Endodermal cell (in vitro differentiated cells): Measurements from ENCODE around the gene PXDC1. TPM values are rescaled to one million over a fixed set of nuclear protein-coding genes. Genes with fewer than 3 reads are reported as not detected.
"Not testable (repeated sequence)": the region's sequence is repeated elsewhere in the genome, so short reads cannot be mapped to it uniquely, and the experiment has no call there.

Source experiments
- DNase-seq: peaks from one replicate; pipeline ENCODE4 v3.0.0-alpha.2; 2017
- H3K27ac ChIP-seq: 2 replicates; pipeline ENCODE4 v1.5.1; 2013; ENCODE audit warnings: mild to moderate bottlenecking, low read depth, low read length, moderate library complexity
- H3K27me3 ChIP-seq: 2 replicates; pipeline ENCODE4 v1.6.1; 2013; ENCODE audit warnings: mild to moderate bottlenecking, low read length, moderate library complexity; ENCODE audit not compliant: insufficient read depth, control insufficient read depth, poor library complexity, severe bottlenecking
- H3K36me3 ChIP-seq: 2 replicates; pipeline ENCODE4 v1.7.0; 2013; ENCODE audit warnings: mild to moderate bottlenecking, low read length, moderate library complexity; ENCODE audit not compliant: control insufficient read depth, insufficient read depth
- H3K4me1 ChIP-seq: one replicate; pipeline ENCODE4 v1.7.0; 2013; ENCODE audit warnings: low read length; ENCODE audit not compliant: control insufficient read depth, insufficient read depth
- H3K4me3 ChIP-seq: 2 replicates; pipeline ENCODE4 v1.5.1; 2013; ENCODE audit warnings: mild to moderate bottlenecking, low read length, moderate library complexity
- H3K9ac ChIP-seq: 2 replicates; pipeline ENCODE4 v1.6.1; 2013; ENCODE audit warnings: mild to moderate bottlenecking, low read length, moderate library complexity; ENCODE audit not compliant: poor library complexity, severe bottlenecking; ENCODE audit errors: extremely low read depth
- H3K9me3 ChIP-seq: 2 replicates; pipeline ENCODE4 v1.6.1; 2013; ENCODE audit warnings: mild to moderate bottlenecking, low read length, moderate library complexity; ENCODE audit not compliant: control insufficient read depth
- H3K27ac Mint-ChIP-seq: 2 replicates; pipeline ENCODE4 v1.8.0; 2020; ENCODE audit warnings: mixed read lengths
- H3K27me3 Mint-ChIP-seq: 2 replicates; pipeline ENCODE4 v1.8.0; 2021; ENCODE audit warnings: mild to moderate bottlenecking, mixed read lengths; ENCODE audit not compliant: insufficient read depth
- H3K36me3 Mint-ChIP-seq: 2 replicates; pipeline ENCODE4 v1.8.0; 2020; ENCODE audit warnings: low read depth, mixed read lengths
- H3K4me1 Mint-ChIP-seq: 2 replicates; pipeline ENCODE4 v1.8.0; 2020; ENCODE audit warnings: mixed read lengths
- H3K4me3 Mint-ChIP-seq: 2 replicates; pipeline ENCODE4 v1.8.0; 2020; ENCODE audit warnings: mild to moderate bottlenecking, moderate library complexity, mixed read lengths
- H3K9me3 Mint-ChIP-seq: 2 replicates; pipeline ENCODE4 v1.8.0; 2020; ENCODE audit warnings: mild to moderate bottlenecking, mixed read lengths
- CTCF ChIP-seq: fragments of 200-600 bp; sonication (generic); conservative IDR thresholded peaks from 2 replicates; pipeline ENCODE4 v1.5.0; 2021; ENCODE audit warnings: antibody characterized with exemption, mild to moderate bottlenecking
- WGBS, 2 experiments: methylation state at CpG; one replicate each; pipeline versions ENCODE4 v1.1.5 to v1.1.7; 2013; ENCODE audit warnings: missing lambda C conversion rate in 2 of 2, mixed read lengths in 1 of 2; ENCODE audit not compliant: insufficient coverage in 1 of 2, insufficient read length in 1 of 2; 5-methylcytosine and 5-hydroxymethylcytosine counted together
- total RNA-seq, 2 donors: library from RNA; stranded (reverse); fragmentation: NEBNext Ultra II Directional in 1 of 2; extraction: Animal tissue kit (Norgen Biotek cat#: 25700) in 1 of 2; gene quantifications; 2 replicates in 1 of 2; 3 replicates in 1 of 2; pipeline ENCODE4 v1.2.1, GENCODE V29; 2021

PXDC1 gene
- total RNA-seq, 2 donors from 2014 or later: 3.3 to 4.6 TPM

DNA sequence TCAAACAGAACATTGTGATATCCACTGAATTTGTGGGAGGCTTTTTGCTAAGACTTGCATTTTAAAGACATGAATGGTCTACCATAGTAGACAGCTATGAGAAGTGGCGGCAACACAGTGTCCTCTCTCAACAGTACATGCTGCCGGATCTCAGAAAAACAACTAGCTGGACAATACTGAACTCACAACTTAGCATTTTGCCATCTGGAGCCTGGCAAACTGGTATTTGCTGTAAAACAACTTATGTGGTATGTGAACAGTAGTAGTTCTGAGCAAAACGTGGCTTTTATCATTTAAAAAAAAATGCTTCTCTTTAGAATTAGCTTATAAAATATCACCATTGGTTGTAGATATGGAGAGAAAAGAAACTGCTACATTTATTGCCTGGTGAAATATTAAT is 3.3 kb upstream of the PXDC1 start:
- no peaks in the 10 kb centered on the region for H3K9me3 ChIP-seq
- Mint-ChIP-seq H3K4me3 (no peak overlapping the region), H3K36me3 (no peaks in the 10 kb centered on the region), H3K9me3 (no peaks in the 10 kb centered on the region), H3K27me3 (peaks cover 24% of the 10 kb centered on the region), H3K27ac (no peak overlapping the region), H3K4me1 (peaks cover 16% of the 10 kb centered on the region)
- no peak overlapping the region for H3K4me3 ChIP-seq
- peaks cover 37% of the 10 kb centered on the region for H3K27me3 ChIP-seq
- no peak overlapping the region for H3K27ac ChIP-seq
- WGBS, 2 experiments: 87 to 100% methylated on average over 2 of the region's 3 CpGs
- DNase-seq: peak; percentile 24
- H3K4me1 ChIP-seq: no peaks in the 10 kb centered on the region
- TF ChIP-seq CTCF: no peak
- no peaks in the 10 kb centered on the region for H3K36me3 ChIP-seq
- no peak overlapping the region for H3K9ac ChIP-seq

DNA sequence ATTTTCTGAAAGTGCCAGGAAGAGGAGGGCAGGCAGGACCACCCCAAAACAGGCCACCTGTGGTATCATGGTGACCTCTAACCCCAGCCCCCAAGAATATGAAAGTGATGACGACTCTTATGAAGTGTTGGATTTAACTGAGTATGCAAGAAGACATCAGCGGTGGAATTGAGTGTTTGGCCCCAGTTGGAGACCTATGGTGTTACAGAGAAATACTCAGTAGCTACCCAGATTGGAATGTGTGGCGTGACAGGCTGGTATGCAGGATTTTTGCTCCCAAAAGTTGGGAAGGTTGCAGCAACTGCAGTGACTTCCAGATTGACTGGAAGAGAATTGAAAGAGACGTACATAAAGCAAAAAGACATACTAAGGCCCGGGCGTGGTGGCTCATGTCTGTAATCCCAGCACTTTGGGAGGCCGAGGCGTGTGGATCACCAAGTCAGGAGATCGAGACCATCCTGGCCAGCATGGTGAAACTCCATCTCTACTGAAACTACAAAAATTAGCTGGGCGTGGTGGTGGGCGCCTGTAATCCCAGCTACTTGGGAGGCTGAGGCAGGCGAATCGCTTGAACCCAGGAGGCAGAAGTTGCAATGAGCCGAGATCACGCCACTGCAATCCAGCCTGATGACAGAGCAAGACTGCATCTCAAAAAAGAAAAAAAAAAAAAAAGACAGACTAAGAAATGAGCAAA is 2.7 kb upstream of the PXDC1 start:
- peaks cover 43% of the 10 kb centered on the region for H3K27me3 ChIP-seq
- H3K9me3 ChIP-seq, H3K4me1 ChIP-seq, H3K4me3 ChIP-seq, H3K4me3 Mint-ChIP-seq, H3K9ac ChIP-seq, H3K27ac Mint-ChIP-seq, H3K27ac ChIP-seq, H3K36me3 ChIP-seq, H3K36me3 Mint-ChIP-seq, H3K9me3 Mint-ChIP-seq: not testable (repeated sequence)
- 80 to 94% methylated on average over 9 to 15 of the region's 15 CpGs for WGBS, 2 experiments
- peaks cover 16% of the 10 kb centered on the region for H3K4me1 Mint-ChIP-seq
- peak; percentile 53 for DNase-seq
- H3K27me3 Mint-ChIP-seq: peaks cover 30% of the 10 kb centered on the region

DNA sequence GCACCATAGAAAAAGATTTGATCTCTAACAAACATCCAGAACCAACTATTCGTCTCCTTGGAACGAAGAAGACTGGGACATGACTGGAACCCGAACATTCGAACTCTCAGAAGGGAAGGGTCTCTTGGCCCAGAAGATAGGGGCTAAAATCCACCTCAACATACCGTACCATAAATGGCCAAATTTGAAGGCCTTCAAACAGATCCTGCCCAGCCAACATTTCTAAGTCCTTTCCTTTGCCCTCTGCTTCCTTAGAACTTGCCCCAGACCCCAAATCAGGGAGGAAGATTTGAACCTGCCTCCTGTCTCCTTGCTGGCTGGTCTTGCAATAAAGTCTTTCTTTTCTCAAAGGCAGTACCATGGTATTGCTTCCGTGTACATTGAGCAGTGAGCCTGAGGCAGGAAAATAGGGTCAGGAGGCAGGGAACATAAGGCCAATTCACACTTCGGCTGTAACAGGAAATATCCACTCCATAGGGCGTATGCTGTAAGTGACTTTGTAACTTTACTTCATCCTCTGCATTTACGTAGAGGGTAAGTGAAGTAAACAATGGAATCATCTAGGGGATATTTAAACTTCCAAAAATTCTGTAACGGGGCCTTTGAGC is 1.8 kb upstream of the PXDC1 start:
- WGBS, 2 experiments: 85 to 88% methylated on average over 9 to 10 of the region's 10 CpGs

More for the DNA sequence above, 1.8 kb upstream of the PXDC1 start:
- Mint-ChIP-seq H3K4me1 (peaks cover 16% of the 10 kb centered on the region), H3K9me3 (no peaks in the 10 kb centered on the region), H3K36me3 (no peaks in the 10 kb centered on the region), H3K4me3 (peak overlapping the region; percentile 51), H3K27me3 (peaks cover 36% of the 10 kb centered on the region), H3K27ac (no peak overlapping the region)
- H3K9ac ChIP-seq: no peak overlapping the region
- H3K4me1 ChIP-seq: no peaks in the 10 kb centered on the region
- H3K36me3 ChIP-seq: no peaks in the 10 kb centered on the region
- H3K4me3 ChIP-seq: no peak overlapping the region
- peaks cover 43% of the 10 kb centered on the region for H3K27me3 ChIP-seq
- H3K9me3 ChIP-seq: no peaks in the 10 kb centered on the region
- no peak for DNase-seq
- no peak for TF ChIP-seq CTCF
- H3K27ac ChIP-seq: no peak overlapping the region
